ENCODE results near the gene CD247.

CD247 gene

GRCh38 chr1:167510244-167510643, 8.1 kb downstream of the CD247 start:
- Mint-ChIP-seq H3K4me1 (ENCODE audit: low read depth) (peaks cover 89% of the 10 kb centered on the region), H3K4me3 (peak overlapping the region; percentile 98), H3K9me3 (no peaks in the 10 kb centered on the region), H3K27me3 (no peaks in the 10 kb centered on the region), H3K36me3 (ENCODE audit: low read depth) (peaks cover 95% of the 10 kb centered on the region), H3K27ac (peak overlapping the region; percentile 84)
- DNase-seq = peak; percentile 44

GRCh38 chr1:167509587-167509986, 8.7 kb downstream of the CD247 start:
- H3K27me3 Mint-ChIP-seq = no peaks in the 10 kb centered on the region
- H3K27ac Mint-ChIP-seq = peak overlapping the region; percentile 84
- peak overlapping the region; percentile 98 for H3K4me3 Mint-ChIP-seq
- peak; percentile 32 for DNase-seq
- H3K4me1 Mint-ChIP-seq (ENCODE audit: low read depth) = peaks cover 90% of the 10 kb centered on the region
- no peaks in the 10 kb centered on the region for H3K9me3 Mint-ChIP-seq
- H3K36me3 Mint-ChIP-seq (ENCODE audit: low read depth) = peaks cover 94% of the 10 kb centered on the region

GRCh38 chr1:167507719-167508118, 10.6 kb downstream of the CD247 start:
- Mint-ChIP-seq H3K9me3 (no peaks in the 10 kb centered on the region), H3K36me3 (ENCODE audit: low read depth) (peaks cover 98% of the 10 kb centered on the region), H3K27ac (peak overlapping the region; percentile 84), H3K4me1 (ENCODE audit: low read depth) (peaks cover 94% of the 10 kb centered on the region), H3K27me3 (no peaks in the 10 kb centered on the region), H3K4me3 (no peak overlapping the region)
- no peak for DNase-seq

- Mint-ChIP-seq H3K4me3 (no peak overlapping the region), H3K36me3 (ENCODE audit: low read depth) (peaks cover 89% of the 10 kb centered on the region), H3K27ac (peak overlapping the region; percentile 99), H3K9me3 (no peaks in the 10 kb centered on the region), H3K27me3 (no peaks in the 10 kb centered on the region), H3K4me1 (ENCODE audit: low read depth) (peaks cover 95% of the 10 kb centered on the region)
- DNase-seq = no peak
Observed at GRCh38 chr1:167504467-167504827, 13.9 kb downstream of the CD247 start.

- Mint-ChIP-seq H3K9me3 (no peaks in the 10 kb centered on the region), H3K36me3 (ENCODE audit: low read depth) (peaks cover 89% of the 10 kb centered on the region), H3K27me3 (no peaks in the 10 kb centered on the region), H3K27ac (peak overlapping the region; percentile 99), H3K4me1 (ENCODE audit: low read depth) (peaks cover 97% of the 10 kb centered on the region), H3K4me3 (no peak overlapping the region)
- DNase-seq = peak; percentile 28
Observed at GRCh38 chr1:167503626-167504466, 14.5 kb downstream of the CD247 start.

GRCh38 chr1:167502719-167503462, 15.4 kb downstream of the CD247 start:
- peaks cover 97% of the 10 kb centered on the region for H3K4me1 Mint-ChIP-seq (ENCODE audit: low read depth)
- peak overlapping the region; percentile 99 for H3K27ac Mint-ChIP-seq
- peak overlapping the region; percentile 74 for H3K4me3 Mint-ChIP-seq
- H3K9me3 Mint-ChIP-seq = no peaks in the 10 kb centered on the region
- peaks cover 89% of the 10 kb centered on the region for H3K36me3 Mint-ChIP-seq (ENCODE audit: low read depth)
- DNase-seq = peak; percentile 25
- H3K27me3 Mint-ChIP-seq = no peaks in the 10 kb centered on the region

GRCh38 chr1:167502192-167502551, 16.2 kb downstream of the CD247 start:
- peaks cover 97% of the 10 kb centered on the region for H3K4me1 Mint-ChIP-seq (ENCODE audit: low read depth)
- H3K27me3 Mint-ChIP-seq = no peaks in the 10 kb centered on the region
- peak overlapping the region; percentile 99 for H3K27ac Mint-ChIP-seq
- H3K36me3 Mint-ChIP-seq (ENCODE audit: low read depth) = peaks cover 89% of the 10 kb centered on the region
- DNase-seq = no peak
- H3K4me3 Mint-ChIP-seq = peak overlapping the region; percentile 74
- no peaks in the 10 kb centered on the region for H3K9me3 Mint-ChIP-seq

GRCh38 chr1:167501515-167502191, 16.7 kb downstream of the CD247 start:
- DNase-seq = peak; percentile 65
- peaks cover 98% of the 10 kb centered on the region for H3K4me1 Mint-ChIP-seq (ENCODE audit: low read depth)

GRCh38 chr1:167500283-167500860, 18.0 kb downstream of the CD247 start:
- Mint-ChIP-seq H3K4me3 (peak overlapping the region; percentile 74), H3K4me1 (ENCODE audit: low read depth) (peaks cover 100% of the 10 kb centered on the region), H3K9me3 (no peaks in the 10 kb centered on the region), H3K36me3 (ENCODE audit: low read depth) (peaks cover 91% of the 10 kb centered on the region), H3K27me3 (no peaks in the 10 kb centered on the region), H3K27ac (peak overlapping the region; percentile 99)
- DNase-seq = peak; percentile 35

More at GRCh38 chr1:167501515-167502191, 16.7 kb downstream of the CD247 start:
- peaks cover 89% of the 10 kb centered on the region for H3K36me3 Mint-ChIP-seq (ENCODE audit: low read depth)
- no peaks in the 10 kb centered on the region for H3K27me3 Mint-ChIP-seq
- H3K4me3 Mint-ChIP-seq = peak overlapping the region; percentile 74
- H3K27ac Mint-ChIP-seq = peak overlapping the region; percentile 99
- H3K9me3 Mint-ChIP-seq = no peaks in the 10 kb centered on the region

GRCh38 chr1:167499664-167500101, 18.6 kb downstream of the CD247 start:
- peak; percentile 44 for DNase-seq
- Mint-ChIP-seq H3K27me3 (no peaks in the 10 kb centered on the region), H3K4me1 (ENCODE audit: low read depth) (peaks cover 100% of the 10 kb centered on the region), H3K36me3 (ENCODE audit: low read depth) (peaks cover 91% of the 10 kb centered on the region), H3K9me3 (no peaks in the 10 kb centered on the region), H3K27ac (peak overlapping the region; percentile 99), H3K4me3 (peak overlapping the region; percentile 74)

- no peaks in the 10 kb centered on the region for H3K9me3 Mint-ChIP-seq
- peak overlapping the region; percentile 74 for H3K4me3 Mint-ChIP-seq
- peaks cover 100% of the 10 kb centered on the region for H3K4me1 Mint-ChIP-seq (ENCODE audit: low read depth)
- peak; percentile 49 for DNase-seq
- peaks cover 91% of the 10 kb centered on the region for H3K36me3 Mint-ChIP-seq (ENCODE audit: low read depth)
- peak overlapping the region; percentile 99 for H3K27ac Mint-ChIP-seq
- no peaks in the 10 kb centered on the region for H3K27me3 Mint-ChIP-seq
Observed at GRCh38 chr1:167499106-167499505, 19.2 kb downstream of the CD247 start.

GRCh38 chr1:167496797-167497619, 21.3 kb downstream of the CD247 start:
- H3K9me3 Mint-ChIP-seq = no peaks in the 10 kb centered on the region
- H3K27me3 Mint-ChIP-seq = no peaks in the 10 kb centered on the region
- H3K4me1 Mint-ChIP-seq (ENCODE audit: low read depth) = peaks cover 100% of the 10 kb centered on the region
- no peak overlapping the region for H3K4me3 Mint-ChIP-seq
- H3K36me3 Mint-ChIP-seq (ENCODE audit: low read depth) = peaks cover 79% of the 10 kb centered on the region
- H3K27ac Mint-ChIP-seq = peak overlapping the region; percentile 99
- peak; percentile 17 for DNase-seq

GRCh38 chr1:167493372-167493771, 25.0 kb downstream of the CD247 start:
- Mint-ChIP-seq H3K4me3 (peak overlapping the region; percentile 72), H3K27me3 (no peaks in the 10 kb centered on the region), H3K4me1 (ENCODE audit: low read depth) (peaks cover 97% of the 10 kb centered on the region), H3K9me3 (no peaks in the 10 kb centered on the region), H3K27ac (peak overlapping the region; percentile 96), H3K36me3 (ENCODE audit: low read depth) (peaks cover 76% of the 10 kb centered on the region)
- no peak for DNase-seq

Data from activated T-cell treated with anti-CD3 and anti-CD28 coated beads, Interleukin-2, amount 50 U/mL, for 24 hours (primary cell).